CD4-positive, alpha-beta T cell treated with Interleukin-4 for 4 hours (primary cell): ENCODE data around the gene SLC9C1.

ENCODE experiments used
- DNase-seq: peaks from one replicate; pipeline ENCODE4 v3.0.0-alpha.2; 2020

SLC9C1 gene

DNA sequence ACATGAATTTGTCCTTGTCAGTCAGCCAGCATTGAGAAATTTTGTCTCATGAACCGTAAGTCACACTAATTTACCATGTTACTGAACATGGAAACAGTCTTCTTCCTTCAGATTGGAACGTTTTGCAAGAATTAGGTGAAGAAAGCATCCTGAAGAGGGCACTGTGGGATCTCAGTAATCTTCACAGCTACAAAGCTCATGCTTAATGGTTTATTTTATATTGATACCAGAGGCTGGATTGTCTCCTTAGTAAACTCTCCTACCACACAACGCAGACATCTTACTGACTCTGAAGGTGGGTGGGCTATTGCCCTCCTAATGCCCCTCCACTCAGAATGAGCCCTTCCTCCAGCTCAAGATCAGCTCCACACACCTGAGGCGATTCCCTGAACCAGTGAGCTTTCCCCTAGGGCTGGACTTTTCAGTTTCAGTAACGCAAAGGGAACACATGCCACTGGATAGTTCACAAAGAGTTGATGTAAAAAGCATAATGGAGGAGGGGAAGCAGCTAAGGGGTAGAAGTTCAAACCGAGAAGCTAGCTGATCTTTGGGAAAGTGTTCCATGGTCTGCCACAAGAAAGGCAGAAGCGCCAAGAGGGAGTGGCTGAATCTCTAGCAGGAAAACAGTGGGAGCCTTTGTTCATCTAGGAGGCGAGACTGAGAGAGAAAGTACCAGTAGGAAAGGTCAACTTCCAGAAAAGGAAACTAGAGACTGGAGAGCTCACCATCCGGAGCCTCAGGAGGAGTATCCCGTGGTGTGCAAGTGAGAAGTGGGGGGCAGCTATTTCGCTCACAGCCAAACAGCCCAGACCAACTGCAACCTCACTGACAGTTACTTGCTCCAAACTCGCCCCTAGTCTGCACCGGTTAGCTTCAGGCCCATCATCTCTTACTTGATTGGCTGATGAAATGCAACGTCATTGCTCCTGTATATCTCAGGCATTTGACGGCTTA lies at the start of gene SLC9C1:
Gene SLC9C1 (minus strand): TSS at position 849 of the 954 bp plus-strand sequence. CDS start 7,425 bp downstream, outside the sequence.
- DNase-seq: peak; percentile 60

DNA sequence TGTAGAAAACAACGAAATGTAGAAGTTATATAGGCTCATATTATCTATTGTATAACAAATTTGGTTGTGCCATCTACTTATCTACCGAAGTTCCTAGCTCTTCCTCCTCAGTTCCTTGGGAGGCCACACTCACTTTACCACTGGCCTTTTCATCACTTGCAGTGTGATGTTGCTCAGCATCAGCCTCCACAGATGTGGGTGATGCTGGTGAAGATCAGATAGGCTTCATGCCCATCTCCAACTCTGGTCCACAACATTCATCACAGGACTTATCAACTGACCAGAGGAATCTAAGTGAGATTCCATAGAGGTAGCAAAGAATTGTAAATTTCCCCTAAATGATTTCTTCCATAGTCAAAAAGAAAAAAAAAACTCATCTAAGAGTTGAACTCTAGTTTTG lies 47.4 kb upstream of the SLC9C1 start:
- no peak for DNase-seq

DNA sequence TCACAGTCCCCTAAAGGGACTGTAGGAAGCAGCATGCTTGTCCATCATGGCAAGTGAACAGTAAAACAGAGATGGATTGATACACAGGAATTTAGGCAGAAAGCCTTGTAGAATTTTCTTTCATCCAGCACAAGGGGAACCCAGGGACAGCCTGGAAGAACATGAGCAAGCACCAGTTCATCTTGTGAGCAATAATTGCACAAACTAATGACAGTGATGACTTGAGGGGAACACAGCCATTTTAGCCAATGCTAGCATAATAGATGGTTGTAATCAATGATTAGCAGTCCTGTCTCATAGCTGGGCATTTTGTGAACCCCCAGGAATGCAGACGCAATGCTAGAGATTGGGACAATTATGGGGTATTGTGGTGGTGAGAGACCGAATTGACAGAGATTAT lies 45.6 kb upstream of the SLC9C1 start:
- no peak for DNase-seq

DNA sequence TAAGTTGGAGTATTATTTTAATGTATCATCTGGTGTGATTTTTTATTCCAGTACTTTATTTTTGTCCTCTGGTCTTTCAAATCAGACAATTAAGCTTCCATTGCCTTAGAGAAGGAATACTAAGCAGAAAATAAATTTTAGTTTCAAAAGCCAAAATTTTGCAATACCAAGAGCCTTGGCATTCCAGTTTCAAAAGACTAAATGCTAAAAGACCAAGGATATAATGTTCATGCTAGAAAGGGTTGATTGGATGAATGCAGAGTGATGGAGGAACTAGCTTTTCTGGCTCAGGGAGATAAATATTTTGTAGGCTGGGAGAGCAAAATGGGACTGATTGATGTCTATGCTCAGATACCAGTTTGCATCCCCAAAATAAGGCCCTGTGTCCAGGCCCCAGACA lies 45.1 kb upstream of the SLC9C1 start:
- DNase-seq: no peak

DNA sequence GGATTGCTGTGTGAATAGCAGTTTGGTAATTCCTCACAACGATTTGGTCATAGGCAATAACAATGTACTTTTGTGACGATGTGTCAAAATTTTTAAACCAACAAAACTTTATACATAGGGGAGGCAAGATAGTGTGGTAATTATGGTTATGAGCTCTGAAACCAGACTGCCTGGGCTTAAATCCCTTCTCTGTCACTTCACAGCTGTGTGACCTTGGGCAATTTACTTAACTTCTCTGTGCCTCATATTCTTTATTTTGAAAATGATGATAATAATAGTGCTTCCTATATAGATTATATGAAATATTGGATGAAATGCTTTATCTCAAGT lies 44.7 kb upstream of the SLC9C1 start:
- DNase-seq: no peak

DNA sequence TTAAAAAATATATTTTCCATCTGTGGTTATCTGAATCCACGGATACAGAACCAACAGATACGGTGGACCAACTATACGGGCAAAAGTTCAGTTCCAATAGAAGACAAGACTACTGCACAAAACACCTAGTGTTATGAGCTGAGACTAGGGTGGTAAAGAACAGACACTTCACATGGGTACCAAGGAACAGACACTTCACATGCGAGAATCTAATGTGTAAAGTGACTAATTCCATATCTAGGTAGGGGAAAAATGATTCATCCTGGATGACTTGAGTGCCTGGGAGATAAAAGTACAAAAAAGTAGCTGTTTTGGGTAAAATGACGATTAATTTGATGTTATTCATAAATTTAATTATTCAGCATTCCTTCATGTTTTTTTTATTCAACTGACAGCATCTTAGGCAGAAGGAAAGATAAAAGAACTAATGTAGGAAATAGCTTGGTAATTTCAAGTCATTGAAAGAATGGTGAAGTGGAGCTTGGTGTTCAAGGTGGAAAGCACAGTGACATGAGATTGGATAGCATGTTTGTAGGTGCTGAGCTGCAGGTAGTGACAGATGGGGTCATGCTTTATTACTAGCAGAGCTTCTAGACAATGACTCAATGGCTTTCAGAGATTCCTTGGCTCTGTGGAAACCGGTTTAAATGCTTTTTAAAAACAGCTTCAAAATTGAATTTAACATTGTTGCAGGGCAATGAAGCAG lies 44.2 kb upstream of the SLC9C1 start:
- DNase-seq: no peak

DNA sequence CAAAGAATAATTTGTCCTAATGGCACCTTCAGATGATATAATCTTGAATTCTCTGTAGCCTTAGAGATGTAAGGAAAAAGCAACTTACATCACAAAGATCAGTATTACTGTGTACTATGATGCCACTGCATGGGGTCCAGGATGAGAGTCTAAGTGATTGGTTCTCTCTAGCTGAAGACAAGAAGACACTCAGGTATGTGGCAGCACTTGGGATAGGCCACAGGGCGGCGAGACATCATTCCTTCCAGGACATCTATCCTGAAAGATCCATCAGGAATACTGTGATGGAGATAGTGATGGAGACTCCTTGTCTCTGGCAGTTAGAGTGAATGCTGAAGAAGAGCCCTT lies 41.4 kb upstream of the SLC9C1 start:
- DNase-seq: no peak

DNA sequence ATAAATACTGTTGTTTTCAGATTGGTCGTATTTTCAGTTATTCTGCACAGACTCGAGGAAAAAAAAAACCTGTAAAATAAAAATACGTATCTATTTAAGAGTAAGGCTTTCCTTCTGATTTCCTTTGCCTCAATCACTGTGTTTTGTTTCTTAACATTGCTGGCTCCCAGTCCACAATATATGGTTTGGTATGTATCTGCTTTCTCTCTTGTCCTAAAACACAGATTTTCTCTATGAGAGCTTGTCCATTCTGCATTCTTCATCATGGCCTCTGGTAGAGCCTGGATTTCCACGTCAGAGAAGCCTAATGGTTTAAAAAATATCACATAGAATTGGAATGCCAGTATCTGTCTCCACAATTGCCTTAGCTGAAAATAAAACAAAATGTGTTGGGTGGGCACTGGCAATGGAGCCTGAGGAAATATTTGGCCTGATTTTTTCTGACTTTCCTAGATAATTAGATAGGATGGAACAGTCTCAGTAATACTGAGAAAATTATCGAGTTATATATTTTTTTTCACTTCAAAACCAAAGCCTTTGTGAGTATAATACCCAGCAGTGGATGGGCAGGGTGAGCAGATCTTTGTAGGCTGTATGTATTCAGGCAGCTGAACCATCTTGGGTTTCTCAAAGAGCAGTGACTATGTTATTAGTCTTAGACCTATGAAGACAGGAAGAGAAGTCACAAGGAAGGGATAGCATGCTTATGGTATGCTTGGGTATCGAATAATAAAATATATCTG lies 40.8 kb upstream of the SLC9C1 start:
- no peak for DNase-seq

DNA sequence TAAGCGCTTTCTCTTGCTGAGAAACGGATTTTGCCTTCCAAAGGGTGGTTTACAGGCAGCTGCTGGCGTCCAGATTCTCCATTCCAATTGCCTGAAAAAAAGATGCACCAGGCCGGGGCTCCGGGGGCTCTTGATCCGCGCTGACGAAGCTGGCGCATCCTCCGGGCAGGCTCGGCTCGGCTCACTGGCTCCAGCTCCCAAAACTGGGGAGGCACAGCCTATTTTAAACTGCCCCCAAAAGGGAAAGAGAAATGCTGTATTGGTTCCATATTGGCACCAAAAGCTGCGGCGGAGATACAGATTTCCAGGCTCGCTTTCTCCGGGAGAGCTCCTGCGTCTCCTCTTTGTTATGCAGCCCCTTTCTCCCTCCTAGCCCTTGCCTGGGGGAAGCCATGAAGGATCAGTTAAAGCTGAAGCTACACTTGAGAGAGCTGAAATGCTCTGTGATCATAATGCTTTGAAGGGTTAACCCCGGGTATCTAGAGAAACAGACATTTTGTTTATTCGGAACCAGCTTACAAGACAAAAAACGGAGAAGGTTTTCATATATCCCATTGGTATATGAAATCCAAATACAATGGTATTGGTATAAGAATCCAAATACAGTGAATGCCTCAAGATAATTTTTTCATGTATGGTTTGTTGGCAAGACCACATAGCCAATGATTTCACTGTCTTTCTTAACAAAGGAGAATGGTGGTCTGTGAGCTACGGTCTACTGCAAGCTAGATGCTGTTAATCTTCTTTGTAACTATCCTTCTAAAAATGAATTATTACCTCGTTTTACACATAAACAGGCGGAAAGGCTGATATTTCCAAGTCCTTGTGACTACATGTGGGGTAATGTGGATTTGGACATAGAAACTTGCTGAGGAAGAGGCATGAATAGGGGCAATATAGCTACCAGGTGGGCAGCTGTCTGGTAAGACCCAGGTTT lies 39.6 kb upstream of the SLC9C1 start:
- no peak for DNase-seq

DNA sequence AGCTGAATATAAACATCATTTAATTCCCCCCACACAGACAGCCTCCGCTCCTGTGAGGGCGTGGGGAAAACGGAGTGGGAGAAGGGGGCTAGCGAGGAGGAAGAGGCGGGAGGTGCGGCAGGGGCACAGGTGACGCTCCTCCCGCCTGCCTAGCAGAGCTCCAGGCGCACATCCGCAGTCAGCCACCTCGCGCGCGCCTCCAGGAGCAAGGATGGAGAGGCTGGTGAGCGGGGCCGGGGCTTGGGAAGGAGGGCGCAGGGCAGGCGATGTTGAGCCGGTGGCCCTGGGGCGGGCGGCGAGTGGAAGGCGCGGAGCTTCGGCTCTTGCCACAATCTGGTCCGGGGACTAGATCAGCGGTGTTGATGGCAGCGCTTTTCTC lies 39.0 kb upstream of the SLC9C1 start, which contains the start of gene CD200:
Gene CD200 (plus strand): TSS at position 155 of the 379 bp plus-strand sequence. CDS start 57 bp downstream, at position 212.
- peak; percentile 18 for DNase-seq

DNA sequence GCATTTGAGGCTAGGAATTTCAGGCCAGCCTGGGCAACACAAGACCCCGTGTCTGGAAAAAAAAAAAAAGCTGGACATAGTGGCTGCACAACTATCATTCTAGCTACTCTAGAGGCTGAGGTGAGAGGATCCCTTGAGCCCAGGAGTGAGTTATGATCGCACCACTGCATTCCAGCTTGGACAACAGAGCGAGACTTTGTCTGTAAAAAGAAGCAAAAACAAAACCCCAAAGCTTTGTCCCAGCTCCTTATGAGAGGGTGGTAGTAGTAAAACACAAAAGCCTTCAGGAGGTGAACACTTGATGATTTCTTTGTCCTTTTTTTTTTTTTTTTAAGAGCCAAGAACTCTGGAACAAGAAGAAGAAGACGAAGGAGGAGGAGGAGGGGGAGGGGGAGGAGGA lies 37.8 kb upstream of the SLC9C1 start:
- DNase-seq: no peak

DNA sequence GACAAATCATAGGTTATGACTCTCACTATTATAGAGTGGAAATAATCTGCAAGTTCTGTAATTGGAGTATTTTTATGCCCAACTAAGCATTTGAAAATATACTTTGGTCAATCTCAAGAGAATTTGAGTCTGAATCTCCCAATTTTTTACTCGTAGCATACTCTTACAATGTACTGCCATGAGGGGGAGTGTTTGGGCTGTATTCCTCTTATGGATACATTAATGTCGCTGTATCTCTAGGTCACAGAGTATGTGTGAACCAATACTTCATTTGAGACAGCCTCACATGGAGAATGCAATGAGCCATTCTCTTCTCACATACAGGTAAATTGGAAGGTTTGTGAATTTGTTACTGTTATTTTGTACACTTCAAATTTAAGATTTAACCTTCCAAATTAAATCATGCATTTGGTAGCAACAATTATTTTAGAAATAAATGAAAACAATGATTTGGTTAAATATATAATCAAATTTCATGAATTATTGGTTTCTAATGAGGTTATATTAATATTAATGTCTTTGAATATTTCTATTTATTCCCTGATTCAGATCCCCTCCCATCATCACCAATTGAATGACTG lies 33.4 kb upstream of the SLC9C1 start:
- DNase-seq: peak; percentile 64

DNA sequence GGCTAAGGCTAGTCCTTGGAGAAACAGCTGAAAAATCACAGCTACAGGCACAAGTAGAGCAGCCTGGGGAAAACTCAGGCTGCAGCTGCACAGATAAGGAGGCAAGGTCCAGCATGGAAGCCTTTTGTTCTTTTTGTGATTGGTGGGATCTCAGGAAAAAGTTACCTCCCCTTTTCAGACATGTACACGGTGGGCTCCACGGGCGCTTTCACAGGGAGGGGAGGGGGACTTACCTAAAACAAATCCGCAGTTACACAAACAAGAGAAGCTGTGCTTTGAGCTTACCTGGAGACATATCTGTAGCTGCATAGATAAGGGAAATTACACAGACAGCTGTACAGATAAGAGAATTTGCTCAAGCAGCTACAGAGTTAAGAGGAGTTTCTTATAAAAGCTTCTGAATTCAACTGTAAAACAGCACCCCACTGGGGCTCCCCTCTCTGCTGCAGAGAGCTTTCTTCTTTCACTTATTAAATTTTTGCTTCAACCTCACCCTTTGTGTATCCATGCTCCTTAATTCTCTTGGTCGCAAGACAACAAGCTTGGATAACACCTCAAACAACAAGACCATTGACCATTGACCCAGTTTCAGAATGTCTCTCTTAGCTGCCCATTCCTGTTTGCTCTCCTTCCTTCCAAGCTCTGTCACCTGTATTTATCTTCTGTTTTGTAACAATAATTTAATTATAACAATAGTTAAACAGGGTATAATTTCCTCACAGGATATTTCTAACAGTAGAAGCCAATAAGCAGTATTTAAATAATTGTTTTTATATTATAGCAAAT lies 28.0 kb upstream of the SLC9C1 start:
- no peak for DNase-seq

DNA sequence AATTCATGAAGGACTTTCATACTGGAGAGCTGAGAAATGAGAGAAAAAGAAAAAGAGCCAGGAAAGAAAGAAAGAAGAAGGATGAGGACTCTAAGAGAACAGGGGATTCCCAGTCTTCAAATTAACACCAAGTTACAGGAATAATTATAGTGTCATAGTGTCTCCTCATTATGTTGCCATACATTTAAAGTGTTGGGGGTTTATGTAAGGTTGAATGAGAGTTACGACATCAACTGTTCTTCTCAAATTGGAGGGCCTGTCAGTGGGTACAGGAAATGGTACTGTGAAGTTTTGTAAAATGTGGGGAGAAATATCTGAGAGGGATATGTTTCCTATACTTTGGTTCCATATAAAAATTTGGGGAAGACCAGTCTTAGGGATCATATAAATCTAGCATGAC lies 26.7 kb upstream of the SLC9C1 start:
- no peak for DNase-seq

DNA sequence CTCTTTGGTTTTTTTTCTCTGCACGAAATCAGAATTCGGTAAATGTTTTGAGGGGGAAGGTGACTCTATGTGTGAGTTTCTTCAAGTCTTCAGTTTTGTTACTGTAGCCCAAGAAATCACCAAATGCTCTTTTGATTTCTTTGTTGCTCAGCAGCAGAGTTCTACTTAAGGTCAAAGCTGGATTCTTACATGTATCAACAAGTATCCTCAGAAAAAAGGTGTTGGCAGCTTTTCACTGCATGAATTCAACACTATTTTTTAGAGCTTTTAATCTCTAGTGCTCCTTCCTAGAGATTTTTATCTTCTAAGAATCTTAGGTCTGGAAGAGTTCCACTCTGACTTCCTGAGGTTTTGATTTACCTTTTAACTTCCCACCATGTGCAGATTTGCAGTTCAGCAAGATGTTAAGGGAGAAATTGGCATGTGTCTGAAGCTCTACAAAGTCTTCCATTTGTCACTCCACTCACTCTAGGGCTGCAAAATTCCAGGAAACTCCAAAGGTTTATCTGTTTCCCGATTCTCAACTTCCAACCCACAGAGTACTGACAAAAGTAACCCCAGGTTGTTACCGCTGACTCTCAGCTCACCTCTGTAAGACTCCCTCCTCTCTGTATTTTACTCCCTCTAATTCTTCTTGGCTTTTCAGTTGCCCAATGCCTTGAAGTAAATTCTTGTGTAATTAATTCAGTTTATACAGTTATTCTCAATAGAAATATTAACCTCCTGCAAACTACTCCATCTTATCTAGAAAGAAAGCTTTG lies 25.7 kb upstream of the SLC9C1 start:
- no peak for DNase-seq

DNA sequence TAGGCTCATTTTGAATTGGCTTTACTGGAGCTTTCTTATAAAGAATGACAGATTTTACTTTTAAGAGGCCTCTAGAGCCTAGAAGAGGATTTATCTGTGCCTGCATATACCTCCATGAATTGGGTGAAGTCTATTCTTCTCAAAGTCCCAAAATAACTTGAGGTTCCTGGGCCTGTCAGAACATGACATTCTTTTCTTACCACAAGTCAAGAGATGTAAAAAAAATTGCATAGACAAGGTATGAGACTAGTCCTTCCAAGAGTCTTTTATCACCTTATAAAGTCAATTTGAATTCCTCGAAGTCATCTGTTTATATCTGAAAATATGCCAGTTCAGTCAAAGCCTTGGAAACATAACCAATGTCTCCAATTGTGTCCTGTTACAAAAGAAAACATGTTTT lies 21.8 kb upstream of the SLC9C1 start:
- no peak for DNase-seq

DNA sequence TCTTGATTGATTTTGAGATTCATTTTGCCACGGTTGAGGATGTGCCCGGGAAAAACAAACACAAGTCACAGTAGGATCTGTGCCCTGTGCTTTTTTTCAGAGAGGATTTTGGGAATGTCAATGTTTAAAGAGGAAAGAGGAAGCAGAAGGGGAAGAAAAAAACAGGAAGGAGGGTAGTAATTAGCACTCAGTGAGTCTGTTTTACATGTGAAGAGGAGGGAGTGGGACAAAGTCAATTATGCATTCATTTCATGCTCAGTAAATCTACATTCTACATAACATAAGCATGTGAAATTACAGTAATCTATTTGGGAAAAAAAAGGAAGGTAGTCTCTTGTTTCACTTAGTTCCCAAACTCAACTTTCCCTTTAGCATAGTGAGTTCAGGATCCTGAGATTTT lies 20.6 kb upstream of the SLC9C1 start:
- no peak for DNase-seq

DNA sequence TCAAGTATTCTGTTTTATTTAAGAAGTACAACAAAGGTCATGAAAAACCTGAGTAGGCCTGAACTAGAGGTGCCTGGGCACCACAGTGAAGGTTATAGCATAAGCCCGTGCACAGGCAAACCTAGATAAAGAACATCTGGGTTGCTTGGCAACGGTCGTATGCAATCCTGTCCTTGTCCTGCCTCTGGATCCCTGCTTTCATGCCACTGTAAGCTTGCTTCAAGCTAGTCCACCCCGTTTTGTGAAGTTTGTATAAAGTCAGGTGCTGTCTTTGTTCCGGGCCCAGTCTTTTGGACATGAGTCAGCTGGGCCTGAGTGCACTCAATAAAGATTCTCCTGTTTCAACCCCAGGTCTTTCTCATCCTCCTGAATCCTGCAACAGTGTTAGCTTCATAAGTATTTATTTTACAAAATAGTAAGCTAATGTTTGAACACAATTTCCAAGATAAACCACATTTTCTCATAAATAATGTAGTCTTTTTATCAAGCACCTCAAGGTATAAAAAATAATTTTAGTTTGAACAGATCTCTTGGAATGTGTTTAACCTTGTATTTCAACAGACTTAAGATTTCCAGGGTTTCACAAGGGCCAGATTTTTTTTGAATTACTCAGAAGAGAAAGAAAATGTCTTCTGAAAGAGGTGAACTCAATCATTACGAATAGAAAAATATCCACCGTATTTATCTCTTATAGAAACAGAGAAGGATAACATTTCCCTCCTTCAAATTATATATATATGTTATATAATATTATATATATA lies 14.3 kb upstream of the SLC9C1 start:
- DNase-seq: no peak

DNA sequence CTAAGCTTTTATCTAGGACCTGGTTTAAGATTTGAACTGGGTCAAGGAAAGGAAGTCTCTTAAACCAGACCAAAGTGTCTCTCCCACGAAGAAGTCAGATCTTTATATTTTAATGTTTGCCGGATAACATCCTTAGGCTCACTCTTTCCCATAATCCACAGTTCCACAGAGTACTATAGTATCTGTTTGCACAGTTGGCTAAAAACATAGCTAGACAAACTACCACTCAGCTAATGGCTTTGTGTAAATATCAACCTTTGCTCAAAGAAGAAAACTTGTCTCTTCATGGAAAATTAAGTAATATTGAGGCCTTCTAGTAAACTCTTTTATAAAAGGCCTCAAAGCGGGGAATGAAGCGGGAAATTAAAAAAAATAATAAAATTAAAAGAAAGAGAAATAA lies 13.5 kb upstream of the SLC9C1 start:
- no peak for DNase-seq

DNA sequence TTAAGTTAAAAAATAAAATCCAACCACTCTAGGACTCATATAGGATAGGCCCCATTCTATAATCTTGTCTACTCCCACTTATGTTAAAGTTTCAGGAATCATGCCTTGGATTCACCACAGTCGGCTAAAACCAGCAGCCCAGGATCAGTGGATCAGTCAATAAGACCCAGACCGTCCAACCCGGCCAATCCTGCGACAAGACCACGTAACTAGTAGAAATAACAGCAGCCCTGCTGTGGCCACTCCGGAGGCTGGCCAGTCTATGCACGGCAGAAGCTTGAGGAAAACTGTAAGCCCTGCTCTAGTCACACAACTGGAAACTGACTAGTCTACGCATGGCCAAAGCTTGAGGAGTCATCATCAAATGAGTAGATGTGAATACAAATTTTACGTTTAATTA lies 12.8 kb upstream of the SLC9C1 start:
- DNase-seq: no peak
